AG09309 (cell line): ENCODE measurements around the gene CHRNA4.

Experiments
- DNase-seq: peaks from one replicate; pipeline ENCODE4 v3.0.0-alpha.2; 2010; ENCODE audit warnings: low read depth
- H3K4me3 ChIP-seq: 2 replicates; pipeline ENCODE4 v1.5.1; 2011; ENCODE audit warnings: mild to moderate bottlenecking, low read depth, low read length, moderate library complexity; ENCODE audit not compliant: control insufficient read depth
- CTCF ChIP-seq: IDR thresholded peaks from 2 replicates; pipeline ENCODE4 v1.5.1; 2011; ENCODE audit warnings: mild to moderate bottlenecking, low read depth, low read length, inconsistent platforms; ENCODE audit not compliant: insufficient read depth, control insufficient read depth; ENCODE audit errors: missing control alignments

The CHRNA4 gene

GRCh38 chr20:63362436-63363009 is 1.4 kb upstream of the CHRNA4 start:
- no peak for TF ChIP-seq CTCF
- no peak for DNase-seq
- no peak overlapping the region for H3K4me3 ChIP-seq

- no peak for DNase-seq
- H3K4me3 ChIP-seq: no peak overlapping the region
- TF ChIP-seq CTCF: no peak
These were observed 628 bp upstream of the CHRNA4 start for GRCh38 chr20:63361519-63362435.

GRCh38 chr20:63359937-63360849 is 956 bp downstream of the CHRNA4 start:
- H3K4me3 ChIP-seq: no peak overlapping the region

GRCh38 chr20:63359164-63359934 is 1.8 kb downstream of the CHRNA4 start:
- no peak for TF ChIP-seq CTCF
- no peak overlapping the region for H3K4me3 ChIP-seq
- DNase-seq: no peak

More at GRCh38 chr20:63359937-63360849, 956 bp downstream of the CHRNA4 start:
- DNase-seq: no peak
- TF ChIP-seq CTCF: no peak

DNA sequence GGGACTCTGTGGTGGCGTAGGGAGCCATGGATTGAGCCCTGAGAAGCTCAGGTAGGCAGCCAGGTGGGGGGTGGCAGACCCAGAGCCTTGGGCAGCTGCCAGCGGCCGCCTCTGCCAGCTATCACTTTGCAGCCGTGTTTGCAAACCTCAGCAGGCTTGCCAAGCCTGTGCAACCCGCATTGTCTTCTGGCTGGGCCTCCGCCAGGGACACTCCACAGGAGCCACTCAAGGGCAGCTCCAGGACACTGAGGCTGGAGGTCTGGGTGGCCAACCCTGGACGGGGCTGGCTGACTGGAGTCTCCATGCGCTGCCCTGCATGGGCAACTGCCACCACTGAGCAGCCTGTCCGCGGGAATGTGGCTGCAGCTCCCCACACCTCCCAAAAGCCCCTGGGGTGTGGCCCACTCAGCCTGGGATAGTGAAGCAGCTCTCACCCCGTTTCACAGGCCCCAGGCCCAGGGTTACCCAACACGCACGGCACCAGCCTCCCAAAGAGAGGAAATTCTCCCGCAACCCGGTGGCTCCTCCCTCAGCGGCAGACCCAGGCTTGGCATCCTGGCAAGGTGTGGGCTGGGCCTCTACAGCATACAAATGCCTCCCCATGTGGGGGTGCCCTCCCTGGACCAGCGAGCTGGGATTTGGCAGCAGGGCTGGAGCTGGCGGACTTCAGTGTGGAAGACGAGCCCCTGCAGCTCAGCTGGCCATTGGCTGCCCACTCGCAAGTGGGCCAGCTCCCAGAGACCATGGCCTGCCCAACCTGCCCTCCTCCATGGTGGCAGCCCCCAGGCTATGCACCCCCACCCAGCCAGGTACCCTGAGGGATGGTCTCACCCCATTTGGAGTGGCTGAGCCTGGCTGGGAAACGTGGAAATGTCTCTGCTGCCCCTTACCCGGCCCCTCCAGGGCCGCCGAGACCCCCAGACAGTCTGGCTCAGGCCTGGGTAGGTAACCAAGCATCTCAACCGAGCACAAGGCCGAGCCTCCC is 2.9 kb downstream of the CHRNA4 start:
- H3K4me3 ChIP-seq: no peak overlapping the region
- no peak for DNase-seq
- no peak for TF ChIP-seq CTCF
